A549 (cell line): ENCODE data around the gene MCFD2.

Source experiments
- CHD2 ChIP-seq: fragments of 150-350 bp; IDR thresholded peaks from 2 replicates; pipeline ENCODE4 v1.6.1; 2014; ENCODE audit warnings: low read length; ENCODE audit not compliant: partially characterized antibody
- GATA3 ChIP-seq: IDR thresholded peaks from 2 replicates; pipeline ENCODE4 v1.6.1; 2012; ENCODE audit warnings: borderline replicate concordance
- HOXB13 ChIP-seq: fragments of 250-450 bp; sonication (Bioruptor Pico); IDR thresholded peaks from 2 replicates; pipeline ENCODE4 v1.5.0; 2020; ENCODE audit warnings: low read depth, mild to moderate bottlenecking, moderate library complexity
- JUN ChIP-seq, 2 experiments: fragments of >200 bp; sonication (Bioruptor Twin); formaldehyde crosslinking; IDR thresholded peaks; 2 replicates in 1 of 2; 3 replicates in 1 of 2; pipeline ENCODE4 v1.6.1; 2016 to 2017
- PHF8 ChIP-seq: fragments of 200-600 bp; sonication (generic); IDR thresholded peaks from 2 replicates; pipeline ENCODE4 v1.6.1; 2016; ENCODE audit warnings: low read depth, mild to moderate bottlenecking, antibody characterized with exemption, moderate library complexity, borderline replicate concordance
- POLR2A ChIP-seq: IDR thresholded peaks from 2 replicates; pipeline ENCODE4 v1.6.1; 2012; ENCODE audit warnings: mild to moderate bottlenecking, low read length
- SMC3 ChIP-seq: fragments of >200 bp; sonication (Bioruptor Twin); formaldehyde crosslinking; IDR thresholded peaks from 3 replicates; pipeline ENCODE4 v1.6.1; 2018; ENCODE audit warnings: inconsistent platforms
- TF ChIP-seq, protein P1 (sequence below): fragments of >200 bp; sonication (Bioruptor Twin); formaldehyde crosslinking; IDR thresholded peaks from 3 replicates; pipeline ENCODE4 v1.5.1; 2016

GRCh38 chr2:46958431-46959017, 42.9 kb upstream of the MCFD2 start:
- TF ChIP-seq, protein P1, sequence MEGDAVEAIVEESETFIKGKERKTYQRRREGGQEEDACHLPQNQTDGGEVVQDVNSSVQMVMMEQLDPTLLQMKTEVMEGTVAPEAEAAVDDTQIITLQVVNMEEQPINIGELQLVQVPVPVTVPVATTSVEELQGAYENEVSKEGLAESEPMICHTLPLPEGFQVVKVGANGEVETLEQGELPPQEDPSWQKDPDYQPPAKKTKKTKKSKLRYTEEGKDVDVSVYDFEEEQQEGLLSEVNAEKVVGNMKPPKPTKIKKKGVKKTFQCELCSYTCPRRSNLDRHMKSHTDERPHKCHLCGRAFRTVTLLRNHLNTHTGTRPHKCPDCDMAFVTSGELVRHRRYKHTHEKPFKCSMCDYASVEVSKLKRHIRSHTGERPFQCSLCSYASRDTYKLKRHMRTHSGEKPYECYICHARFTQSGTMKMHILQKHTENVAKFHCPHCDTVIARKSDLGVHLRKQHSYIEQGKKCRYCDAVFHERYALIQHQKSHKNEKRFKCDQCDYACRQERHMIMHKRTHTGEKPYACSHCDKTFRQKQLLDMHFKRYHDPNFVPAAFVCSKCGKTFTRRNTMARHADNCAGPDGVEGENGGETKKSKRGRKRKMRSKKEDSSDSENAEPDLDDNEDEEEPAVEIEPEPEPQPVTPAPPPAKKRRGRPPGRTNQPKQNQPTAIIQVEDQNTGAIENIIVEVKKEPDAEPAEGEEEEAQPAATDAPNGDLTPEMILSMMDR: no peak
- TF ChIP-seq GATA3 (no peak), SMC3 (no peak), CHD2 (no peak), PHF8 (no peak), POLR2A (no peak), HOXB13 (CRISPR knock-in tag) (no peak), JUN (IDR thresholded peaks at IDR 0.05) (no peak)
